GM21717 (cell line): Measurements from ENCODE around the gene PDE6C.

Experiments
- ATAC-seq: cut with Tn5 transposase; IDR thresholded peaks from one replicate; pipeline ENCODE4 v1.9.1; 2021; ENCODE audit warnings: mild to moderate bottlenecking, moderate library complexity; ENCODE audit not compliant: unreplicated experiment

Gene PDE6C

GRCh38 chr10:93593749-93594148 lies 18.6 kb upstream of the PDE6C start:
- ATAC-seq: no peak

- no peak for ATAC-seq
These were observed 17.8 kb upstream of the PDE6C start for GRCh38 chr10:93594518-93594917.

GRCh38 chr10:93595378-93596161 lies 16.8 kb upstream of the PDE6C start:
- ATAC-seq: no peak

GRCh38 chr10:93596539-93596938 lies 15.8 kb upstream of the PDE6C start:
- ATAC-seq: no peak

- no peak for ATAC-seq
These were observed 15.2 kb upstream of the PDE6C start for GRCh38 chr10:93597075-93597599.

GRCh38 chr10:93598157-93598556 lies 14.2 kb upstream of the PDE6C start:
- ATAC-seq: no peak

GRCh38 chr10:93599335-93599734 lies 13.0 kb upstream of the PDE6C start:
- ATAC-seq: no peak

- no peak for ATAC-seq
These were observed 12.6 kb upstream of the PDE6C start for GRCh38 chr10:93599778-93600177.

- no peak for ATAC-seq
These were observed 11.7 kb upstream of the PDE6C start for GRCh38 chr10:93600446-93601145.

- no peak for ATAC-seq
These were observed 11.1 kb upstream of the PDE6C start, which contains the start of gene RBP4 for GRCh38 chr10:93601146-93601773. TSS of gene RBP4 (minus strand) at chr10:93601235. CDS start at chr10:93601028, 207 bp downstream.

- no peak for ATAC-seq
These were observed 10.6 kb upstream of the PDE6C start for GRCh38 chr10:93601774-93602162.

GRCh38 chr10:93603023-93603422 lies 9.3 kb upstream of the PDE6C start:
- no peak for ATAC-seq

GRCh38 chr10:93604146-93604545 lies 8.2 kb upstream of the PDE6C start:
- no peak for ATAC-seq

GRCh38 chr10:93608421-93608820 lies 3.9 kb upstream of the PDE6C start:
- ATAC-seq: no peak

- ATAC-seq: no peak
These were observed 789 bp downstream of the PDE6C start for GRCh38 chr10:93613126-93613525.

- no peak for ATAC-seq
These were observed 1.9 kb downstream of the PDE6C start for GRCh38 chr10:93614101-93614825.

GRCh38 chr10:93615576-93616235 lies 3.4 kb downstream of the PDE6C start:
- no peak for ATAC-seq

- no peak for ATAC-seq
These were observed 8.6 kb downstream of the PDE6C start for GRCh38 chr10:93620925-93621324.

GRCh38 chr10:93622942-93623341 lies 10.6 kb downstream of the PDE6C start:
- no peak for ATAC-seq

- no peak for ATAC-seq
These were observed 16.5 kb downstream of the PDE6C start for GRCh38 chr10:93628858-93629257.
